ENCODE measurements around the gene CENPC.

GRCh38 chr4:67520141-67520540, 25.2 kb downstream of the CENPC start:
- no peak for TF ChIP-seq CTCF (IDR thresholded peaks at IDR 0.05)
- TF ChIP-seq POLR2AphosphoS5 (IDR thresholded peaks at IDR 0.05) = no peak
- TF ChIP-seq POLR2A (IDR thresholded peaks at IDR 0.05) = no peak

Measured in upper lobe of left lung (tissue), 4 donors.